ENCODE measurements around the gene CASD1.

Gene CASD1

DNA sequence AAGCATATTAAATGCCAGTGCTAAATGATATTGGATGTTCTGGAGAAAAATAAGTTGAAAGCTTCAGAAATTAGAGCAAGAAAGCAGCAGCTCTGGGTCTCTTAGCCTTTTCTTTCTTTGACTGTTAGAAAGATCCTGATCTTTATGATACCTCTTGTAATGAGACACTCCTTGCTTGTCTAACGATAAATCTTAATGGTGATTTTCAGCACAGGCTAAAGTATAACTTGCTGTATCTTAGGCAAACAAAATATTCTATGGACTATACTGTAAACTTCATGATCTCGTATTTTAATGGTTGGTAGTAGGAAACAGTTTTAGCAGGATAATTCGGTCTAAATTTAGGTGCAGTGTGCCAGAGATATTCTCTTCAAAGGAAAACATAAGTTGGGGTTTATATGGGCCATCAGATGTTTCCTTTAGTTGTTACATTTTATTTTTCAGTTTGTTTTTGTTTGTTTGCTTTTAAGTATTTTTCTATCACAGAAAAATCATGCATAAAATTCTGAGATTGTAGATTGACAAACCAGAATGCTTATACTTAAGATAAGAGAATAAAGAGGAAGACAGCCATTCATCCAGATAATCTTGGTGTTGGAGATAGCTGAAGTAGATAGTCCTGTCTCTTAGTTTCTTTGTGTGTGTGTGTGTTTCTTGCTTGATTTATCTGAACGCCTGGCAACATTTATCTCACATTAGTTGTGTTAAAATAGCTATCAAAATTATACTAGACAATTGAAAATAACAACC lies 4.7 kb downstream of the CASD1 start:
- DNase-seq, result no peak

- no peak for DNase-seq
Observed at GRCh38 chr7:94514917-94515316, 5.3 kb downstream of the CASD1 start.

DNA sequence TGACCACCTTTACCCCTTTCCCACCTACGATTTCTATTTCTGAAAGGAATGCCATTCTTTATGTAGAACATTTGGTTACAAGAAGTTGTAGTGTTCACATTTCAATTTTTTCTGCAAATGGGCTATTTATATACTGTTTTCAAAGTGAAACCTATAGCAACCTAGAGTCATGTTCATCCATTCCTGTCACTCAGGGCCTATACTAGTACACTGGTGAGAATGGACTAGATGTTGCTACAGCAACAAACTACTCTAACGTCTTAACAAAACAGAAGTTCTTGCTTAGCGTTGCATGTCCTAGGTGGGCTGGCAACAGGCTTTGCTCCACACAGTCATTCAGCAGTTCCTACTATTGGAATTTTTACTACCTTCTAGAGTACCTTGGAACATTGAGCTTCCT lies 16.3 kb downstream of the CASD1 start:
- DNase-seq, result no peak

DNA sequence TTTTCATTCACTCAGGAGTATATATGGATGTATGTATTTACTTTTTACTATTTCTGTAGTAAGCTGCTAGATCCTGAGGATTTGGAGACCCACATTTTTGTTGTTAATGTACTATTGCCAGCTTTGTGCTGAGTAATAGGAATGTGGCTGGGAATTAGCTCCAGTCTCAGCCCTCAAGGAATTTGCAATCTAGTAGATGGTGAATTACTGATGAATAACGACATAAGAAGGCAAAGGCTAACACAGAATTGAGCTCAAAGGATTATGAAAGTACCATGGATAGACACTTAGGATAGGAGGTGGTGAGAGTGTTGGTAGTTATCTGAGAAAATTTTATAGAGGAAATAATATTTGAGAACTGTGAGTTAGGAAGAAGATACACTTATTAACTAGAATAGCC lies 19.9 kb downstream of the CASD1 start:
- DNase-seq, result no peak

DNA sequence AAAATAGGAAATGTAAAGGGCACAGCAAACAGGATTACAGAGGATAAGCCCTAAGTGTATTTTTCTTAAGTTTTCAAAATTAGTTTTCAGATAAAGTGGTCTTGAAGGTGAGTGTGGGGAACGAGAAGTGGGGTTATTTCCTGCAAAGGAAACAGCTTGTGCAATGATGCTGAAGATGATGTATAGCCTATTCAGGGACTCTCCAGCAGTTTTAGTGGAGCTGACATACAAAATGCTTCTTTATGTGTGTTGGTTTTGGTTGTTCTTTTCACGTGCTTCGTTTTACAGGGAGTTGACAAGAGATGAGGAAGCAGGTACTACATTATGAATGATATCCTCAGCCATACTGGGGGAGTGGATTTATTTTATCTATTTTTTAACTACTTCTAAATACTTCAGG lies 20.5 kb downstream of the CASD1 start:
- no peak for DNase-seq

DNA sequence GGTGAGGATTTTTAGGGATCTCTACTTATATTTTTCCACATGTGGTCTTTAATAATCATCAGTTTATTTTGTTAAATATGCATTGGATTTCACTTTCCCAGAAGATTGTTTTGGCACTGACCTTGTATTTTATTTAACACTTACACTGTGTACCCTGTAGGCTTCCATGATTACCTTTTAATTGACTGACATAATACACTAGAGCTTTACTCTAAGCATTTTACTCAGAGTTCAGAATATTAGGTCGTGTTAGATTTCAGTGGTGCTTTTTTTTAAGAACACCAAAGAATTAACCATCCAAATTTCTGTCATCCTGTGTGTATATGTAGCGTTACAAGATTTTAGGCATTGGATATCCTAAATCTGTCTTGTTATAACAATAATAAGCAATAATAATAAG lies 23.1 kb downstream of the CASD1 start:
- DNase-seq, result no peak

DNA sequence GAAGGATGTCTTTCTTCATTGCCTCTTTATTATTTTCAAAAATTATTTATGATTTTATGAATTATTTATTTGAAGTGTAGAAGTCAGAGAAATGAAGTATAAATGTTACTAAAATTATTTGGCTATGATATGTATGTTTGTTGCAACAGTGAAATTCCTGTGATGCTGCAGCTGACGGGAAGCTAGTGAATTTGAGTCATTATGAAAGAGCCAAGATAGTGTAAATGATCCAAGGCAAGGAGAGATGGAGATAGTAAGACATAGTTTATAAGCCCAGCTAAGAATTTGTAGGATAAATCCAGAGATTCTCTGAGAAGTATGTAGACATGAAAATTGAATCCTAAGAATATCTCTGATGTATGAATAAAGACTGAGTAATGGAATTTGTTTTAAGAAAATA lies 30.8 kb downstream of the CASD1 start:
- DNase-seq, result no peak

- DNase-seq, result no peak
Observed at GRCh38 chr7:94547126-94547525, 37.5 kb downstream of the CASD1 start.

DNA sequence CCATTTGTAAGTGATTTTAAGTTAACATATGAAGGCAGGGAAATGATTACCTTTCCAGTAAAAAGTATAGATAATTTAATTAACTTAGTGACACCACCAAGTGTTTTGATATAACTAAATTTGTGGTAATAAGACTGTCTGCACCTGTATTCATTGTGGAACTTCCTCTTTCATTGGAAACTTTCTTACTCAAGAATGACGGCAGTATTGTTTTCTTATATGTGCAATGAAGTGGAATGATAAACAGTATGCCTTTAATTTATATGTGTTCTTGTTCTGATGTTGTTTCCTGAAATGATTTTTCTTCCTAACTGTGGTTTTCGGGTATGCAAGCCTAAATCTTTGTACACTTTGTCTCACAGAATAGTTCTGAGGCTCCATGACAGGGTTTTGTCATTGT lies 46.4 kb downstream of the CASD1 start:
- no peak for DNase-seq

- DNase-seq, result no peak
Observed at GRCh38 chr7:94557215-94557614, 47.6 kb downstream of the CASD1 start.

DNA sequence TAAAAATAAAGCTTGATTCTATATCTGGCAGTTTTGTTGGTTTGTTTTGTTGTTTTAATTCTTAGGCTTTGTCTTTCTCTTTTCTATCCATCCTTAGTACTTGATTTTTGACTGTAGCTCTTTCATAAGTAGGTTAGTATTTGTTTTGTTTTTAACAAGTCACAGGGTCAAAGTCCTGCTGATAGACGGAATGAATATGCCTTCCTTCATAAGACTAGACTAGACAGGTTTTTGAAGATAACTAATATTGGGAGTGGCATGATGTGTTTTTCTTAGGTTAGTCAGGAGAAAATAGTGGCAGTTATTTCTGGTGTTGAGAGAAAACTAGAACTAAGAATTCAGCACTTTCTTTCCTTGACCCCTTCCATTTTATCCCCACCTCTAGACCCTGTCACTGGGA lies 50.4 kb downstream of the CASD1 start:
- DNase-seq, result no peak

DNA sequence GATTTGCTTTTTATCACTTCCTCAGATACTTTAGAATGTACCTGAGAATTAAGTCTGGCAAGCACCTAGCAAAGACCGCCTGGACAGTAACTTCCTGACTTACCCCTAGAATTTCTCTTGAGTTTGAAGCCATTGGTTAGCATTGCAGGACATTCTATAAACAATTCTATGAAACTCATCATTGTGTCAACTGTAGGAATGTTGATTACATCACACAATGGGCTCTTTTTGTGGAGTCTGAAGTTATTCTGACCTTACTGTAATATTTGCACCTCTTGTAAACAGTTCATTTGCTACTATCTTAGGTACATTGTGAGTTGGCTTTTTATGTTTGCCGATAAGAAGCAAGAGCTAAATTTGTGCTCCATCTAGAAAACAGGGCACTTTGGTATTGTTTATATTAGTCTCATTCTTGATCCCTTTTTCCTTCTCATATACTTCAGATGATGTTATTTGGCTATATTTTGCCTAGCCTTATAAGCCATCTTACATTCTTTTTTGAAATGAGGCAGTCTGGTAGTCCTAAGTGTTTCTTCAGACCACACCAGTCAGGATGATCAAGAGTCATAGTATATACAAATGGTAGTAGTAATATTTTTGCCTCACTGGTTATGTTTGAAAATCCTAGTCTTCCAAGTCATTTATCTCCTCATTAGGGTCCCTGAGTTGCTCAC lies 52.4 kb downstream of the CASD1 start:
- DNase-seq, result no peak

- DNase-seq, result no peak
Observed at GRCh38 chr7:94562525-94562924, 52.9 kb downstream of the CASD1 start.

GRCh38 chr7:94565247-94565894 lies 55.8 kb downstream of the CASD1 start:
- DNase-seq, result no peak

DNA sequence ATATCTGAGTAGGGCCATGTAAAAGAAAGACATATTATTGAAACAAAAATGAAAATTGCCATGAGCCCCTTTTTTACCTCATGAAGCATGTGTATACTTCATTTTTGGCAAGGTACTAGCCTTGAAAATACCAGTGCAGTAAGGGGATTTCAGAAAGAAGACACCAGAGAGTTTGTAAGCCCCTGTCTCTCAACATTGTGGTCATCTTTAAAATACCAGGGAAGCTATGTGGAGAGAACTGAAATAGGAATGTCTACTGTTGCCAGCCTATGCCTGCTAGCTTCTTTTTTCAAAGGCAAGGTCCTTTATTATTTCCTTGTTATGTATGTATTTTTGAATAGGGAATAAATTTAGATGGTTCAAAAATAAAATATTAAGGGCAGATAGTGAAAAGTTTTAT lies 57.8 kb downstream of the CASD1 start:
- DNase-seq, result no peak

DNA sequence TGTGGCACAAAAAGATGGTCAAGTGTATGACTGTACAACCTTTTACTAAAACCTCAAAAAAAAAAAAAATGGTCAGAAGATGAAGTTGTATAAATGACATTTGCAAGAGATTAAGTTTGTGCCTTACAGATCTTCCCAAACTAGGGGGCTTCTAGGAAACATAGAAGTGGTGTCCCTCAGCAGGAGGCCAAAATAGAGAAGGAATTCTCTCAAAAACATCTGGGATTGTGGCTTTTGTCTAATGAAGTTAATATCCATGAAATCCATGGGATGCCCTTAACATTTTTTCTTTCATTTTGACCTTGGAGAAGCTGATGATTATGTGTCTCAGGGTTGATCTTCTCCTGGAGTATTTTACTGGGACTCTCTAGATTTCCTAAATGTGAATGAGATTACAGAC lies 62.2 kb downstream of the CASD1 start:
- no peak for DNase-seq

DNA sequence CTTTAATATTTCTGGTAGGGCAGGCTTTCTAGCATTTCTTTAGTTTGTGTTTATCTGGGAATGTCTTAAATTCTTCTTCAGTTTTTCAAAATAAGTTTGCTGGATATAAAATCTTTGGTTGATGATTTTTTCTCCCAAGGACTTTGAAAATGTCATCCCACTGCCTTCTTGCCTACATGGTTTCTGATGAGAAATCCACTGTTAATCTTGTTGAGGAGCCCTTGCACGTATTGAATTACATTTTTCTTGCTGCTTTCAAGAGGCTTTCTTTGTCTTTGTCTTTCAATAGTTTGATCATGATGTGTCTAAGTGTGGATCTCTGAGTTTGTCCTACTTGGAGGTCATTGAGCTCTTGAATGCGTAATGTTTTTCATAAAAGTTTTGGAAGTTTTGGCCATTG lies 66.0 kb downstream of the CASD1 start:
- DNase-seq, result no peak

GRCh38 chr7:94576316-94576715 lies 66.7 kb downstream of the CASD1 start:
- DNase-seq, result no peak

GRCh38 chr7:94577357-94577756 lies 67.7 kb downstream of the CASD1 start:
- DNase-seq, result no peak

GRCh38 chr7:94578614-94579013 lies 69.0 kb downstream of the CASD1 start:
- DNase-seq, result no peak

DNA sequence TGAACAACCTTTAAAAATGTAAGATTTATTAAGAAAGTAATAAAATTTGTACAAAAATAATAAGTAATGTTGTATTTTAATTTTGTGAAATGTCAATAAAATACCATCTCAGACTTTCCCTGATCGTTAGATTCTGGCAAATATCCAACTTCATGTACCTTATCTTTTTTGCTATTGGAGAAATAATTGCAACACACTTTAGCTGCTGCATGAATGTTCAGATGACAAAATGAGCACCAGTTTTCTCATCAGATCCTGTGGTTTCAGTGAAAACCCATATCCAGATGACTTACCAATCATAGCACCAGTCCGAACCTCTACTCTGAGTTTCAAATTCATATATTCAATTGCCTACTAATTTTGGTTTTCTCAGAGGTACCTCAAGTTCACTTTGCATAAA lies 69.9 kb downstream of the CASD1 start:
- peak; percentile 9 for DNase-seq

GRCh38 chr7:94580601-94581000 lies 71.0 kb downstream of the CASD1 start:
- DNase-seq, result peak; percentile 52

GRCh38 chr7:94584113-94584512 lies 74.5 kb downstream of the CASD1 start:
- no peak for DNase-seq

- DNase-seq, result no peak
Observed at GRCh38 chr7:94588075-94588474, 78.5 kb downstream of the CASD1 start.
